ENCODE data around the gene ISL2. TPM values are rescaled to one million over a fixed set of nuclear protein-coding genes. Genes with fewer than 3 reads are reported as not detected.
"Not testable (repeated sequence)": the region's sequence is repeated elsewhere in the genome, so short reads cannot be mapped to it uniquely, and the experiment has no call there.

Gene ISL2
- polyA plus RNA-seq (ENCODE audit: insufficient read length in 12 of 12) = not detected
- long read RNA-seq, donor 1, partial matches to known transcripts = 0 of 1 reads
- long read RNA-seq, donor 1, other reads (novel, unspliced or antisense) = 0 of 1 reads
- long read RNA-seq, donor 2 = 0 reads
- long read RNA-seq, donor 3 = 0 reads
- long read RNA-seq, donor 4 = 0 reads
- long read RNA-seq, donor 5 = 0 reads
- long read RNA-seq, donor 6 = 0 reads
- long read RNA-seq, donor 7 = 0 reads
- long read RNA-seq, donor 8 = 0 reads
- long read RNA-seq, donor 9 = 0 reads
- long read RNA-seq, donor 10 = 0 reads
- long read RNA-seq, donor 11 = 0 reads

GRCh38 chr15:76336254-76337058, at the start of gene ISL2:
TSS of gene ISL2 (plus strand) at chr15:76336773. CDS start at chr15:76336884, 111 bp downstream.
- no peak for DNase-seq

- no peak for DNase-seq
Observed at GRCh38 chr15:76289582-76289981, 47.0 kb upstream of the ISL2 start.

- DNase-seq = no peak
Observed at GRCh38 chr15:76293361-76293760, 43.2 kb upstream of the ISL2 start.

- not testable (repeated sequence) for DNase-seq
Observed at GRCh38 chr15:76294463-76294862, 42.1 kb upstream of the ISL2 start.

- no peak for DNase-seq
Observed at GRCh38 chr15:76296849-76297248, 39.7 kb upstream of the ISL2 start.

- DNase-seq = not testable (repeated sequence)
Observed at GRCh38 chr15:76297951-76298350, 38.6 kb upstream of the ISL2 start.

GRCh38 chr15:76298986-76299385, 37.6 kb upstream of the ISL2 start:
- no peak for DNase-seq

GRCh38 chr15:76299786-76300185, 36.8 kb upstream of the ISL2 start:
- no peak for DNase-seq

GRCh38 chr15:76303909-76304308, 32.7 kb upstream of the ISL2 start:
- DNase-seq = no peak

- peak; percentile 10 for DNase-seq
Observed at GRCh38 chr15:76309601-76310330, 26.8 kb upstream of the ISL2 start.

GRCh38 chr15:76310475-76311099, 26.0 kb upstream of the ISL2 start:
- DNase-seq = no peak

GRCh38 chr15:76311100-76311953, 25.2 kb upstream of the ISL2 start, which contains the start of gene ETFA:
TSS of gene ETFA (minus strand) at chr15:76311469. CDS start at chr15:76311388, 81 bp downstream.
- DNase-seq = peak; percentile 96

GRCh38 chr15:76312540-76313174, 23.9 kb upstream of the ISL2 start:
- no peak for DNase-seq

GRCh38 chr15:76313175-76313567, 23.4 kb upstream of the ISL2 start:
- DNase-seq = not testable (repeated sequence)

GRCh38 chr15:76313731-76314130, 22.8 kb upstream of the ISL2 start:
- DNase-seq = no peak

GRCh38 chr15:76320012-76320411, 16.6 kb upstream of the ISL2 start:
- no peak for DNase-seq

- no peak for DNase-seq
Observed at GRCh38 chr15:76321171-76321570, 15.4 kb upstream of the ISL2 start.

- DNase-seq = no peak
Observed at GRCh38 chr15:76321602-76322001, 15.0 kb upstream of the ISL2 start.

GRCh38 chr15:76324066-76324465, 12.5 kb upstream of the ISL2 start:
- no peak for DNase-seq

- no peak for DNase-seq
Observed at GRCh38 chr15:76325704-76326103, 10.9 kb upstream of the ISL2 start.

Data from muscle of arm (tissue), 14 donors.